NCI-H524 (cell line): ENCODE measurements around the gene RASSF8.

ENCODE experiments used
- DNase-seq, 2 experiments: peaks; one replicate each; lab custom pipeline; 2025; lab: John Stamatoyannopoulos, UW

The RASSF8 gene, protein sequence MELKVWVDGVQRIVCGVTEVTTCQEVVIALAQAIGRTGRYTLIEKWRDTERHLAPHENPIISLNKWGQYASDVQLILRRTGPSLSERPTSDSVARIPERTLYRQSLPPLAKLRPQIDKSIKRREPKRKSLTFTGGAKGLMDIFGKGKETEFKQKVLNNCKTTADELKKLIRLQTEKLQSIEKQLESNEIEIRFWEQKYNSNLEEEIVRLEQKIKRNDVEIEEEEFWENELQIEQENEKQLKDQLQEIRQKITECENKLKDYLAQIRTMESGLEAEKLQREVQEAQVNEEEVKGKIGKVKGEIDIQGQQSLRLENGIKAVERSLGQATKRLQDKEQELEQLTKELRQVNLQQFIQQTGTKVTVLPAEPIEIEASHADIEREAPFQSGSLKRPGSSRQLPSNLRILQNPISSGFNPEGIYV

DNA sequence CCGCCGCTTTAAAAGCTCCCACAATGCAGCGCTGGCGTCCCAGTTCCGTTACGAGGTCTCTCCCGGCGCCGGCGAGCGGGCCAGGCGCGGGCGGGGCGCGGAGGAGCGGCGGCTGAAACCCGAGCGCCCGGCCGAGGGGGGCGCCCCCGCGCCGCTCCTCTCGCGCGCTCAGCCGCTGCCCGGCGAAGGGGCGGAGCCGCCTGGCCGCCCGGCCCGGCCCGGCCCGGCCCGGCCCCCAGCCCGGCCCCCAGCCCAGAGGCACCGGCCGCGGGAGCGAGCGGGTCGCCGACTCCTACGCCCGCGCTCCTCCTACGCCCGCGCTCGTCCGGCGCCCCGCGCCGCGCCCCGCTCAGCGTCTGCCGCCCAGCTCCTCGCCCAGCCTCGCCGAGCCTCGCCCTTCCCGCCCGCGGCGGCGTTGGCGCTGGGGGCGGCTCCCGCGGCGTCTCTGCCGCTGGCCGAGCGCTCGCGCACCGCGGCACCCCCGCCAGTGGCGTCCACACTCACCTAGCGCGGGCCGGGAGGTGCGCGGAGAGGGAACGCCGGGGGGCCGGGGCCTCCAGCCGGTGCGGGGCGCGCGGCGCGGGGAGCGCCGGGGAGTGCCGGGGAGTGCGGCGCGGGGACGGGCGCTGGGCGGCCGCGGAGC, at the start of gene RASSF8:
TSS of gene RASSF8 (plus strand) at position 255 of the 643 bp plus-strand sequence. CDS start 96,662 bp downstream, outside the sequence.
- DNase-seq, result peak; percentile 15 to 51

DNA sequence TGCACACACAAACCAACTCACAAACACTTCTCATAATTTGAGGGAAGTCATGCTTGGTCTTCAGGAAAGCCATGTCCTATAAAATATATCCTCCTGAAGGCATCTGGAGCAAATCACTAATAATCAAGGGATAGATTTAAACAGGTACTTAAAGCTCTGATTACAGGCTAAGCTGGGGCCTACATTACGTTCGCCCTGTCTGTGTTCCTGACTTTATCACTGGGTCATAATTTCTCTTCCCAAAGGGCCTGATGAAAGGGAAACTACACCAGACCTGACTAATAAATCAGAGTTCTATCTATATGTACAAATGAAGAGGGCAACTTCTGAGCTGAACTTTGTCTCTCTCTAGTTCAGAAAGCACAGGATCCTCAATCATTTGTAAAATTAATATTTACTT, 43.9 kb upstream of the RASSF8 start:
- DNase-seq, result peak in 1 of 2 experiments; percentile 38

DNA sequence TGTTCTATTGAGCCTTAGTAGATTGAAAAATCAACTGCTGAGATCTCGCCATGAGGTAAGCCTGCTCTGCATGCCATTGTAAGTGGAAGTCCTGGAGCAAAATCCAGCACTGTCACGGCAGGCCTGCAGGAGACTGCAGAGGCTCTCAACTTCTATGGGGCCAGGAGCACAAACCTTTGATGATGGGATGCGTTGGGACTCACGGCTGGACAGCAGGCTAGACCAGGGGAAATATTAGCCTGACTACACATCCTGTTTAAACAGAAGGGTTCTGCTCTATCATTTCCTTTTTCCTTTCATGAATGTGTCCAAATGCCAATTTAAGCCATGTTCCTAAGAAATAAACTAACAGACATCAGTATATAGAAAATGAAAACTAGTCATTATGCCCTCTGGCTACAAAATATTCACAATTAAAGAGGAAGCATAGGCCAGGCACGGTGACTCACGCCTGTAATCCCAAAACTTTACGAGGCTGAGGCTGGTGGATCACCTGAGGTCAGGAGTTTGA, 33.9 kb upstream of the RASSF8 start:
- no peak for DNase-seq

DNA sequence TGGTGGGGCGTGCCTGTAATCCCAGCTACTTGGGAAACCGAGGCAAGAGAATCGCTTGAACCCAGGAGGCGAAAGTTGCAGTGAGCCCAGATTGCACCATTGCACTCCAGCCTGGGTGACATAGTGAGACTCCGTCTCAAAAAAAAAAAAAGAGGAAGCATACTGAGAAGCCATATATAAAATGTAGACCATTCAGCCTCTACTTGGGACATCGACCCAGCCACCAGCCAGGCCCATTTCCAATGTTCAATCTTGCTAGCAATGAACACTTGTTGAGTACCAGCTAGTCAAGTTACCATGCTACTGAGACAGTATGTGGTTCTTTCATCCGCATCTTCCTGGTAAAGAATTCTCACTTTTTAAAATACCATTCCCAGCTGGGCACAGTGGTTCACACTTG, 33.4 kb upstream of the RASSF8 start:
- no peak for DNase-seq

DNA sequence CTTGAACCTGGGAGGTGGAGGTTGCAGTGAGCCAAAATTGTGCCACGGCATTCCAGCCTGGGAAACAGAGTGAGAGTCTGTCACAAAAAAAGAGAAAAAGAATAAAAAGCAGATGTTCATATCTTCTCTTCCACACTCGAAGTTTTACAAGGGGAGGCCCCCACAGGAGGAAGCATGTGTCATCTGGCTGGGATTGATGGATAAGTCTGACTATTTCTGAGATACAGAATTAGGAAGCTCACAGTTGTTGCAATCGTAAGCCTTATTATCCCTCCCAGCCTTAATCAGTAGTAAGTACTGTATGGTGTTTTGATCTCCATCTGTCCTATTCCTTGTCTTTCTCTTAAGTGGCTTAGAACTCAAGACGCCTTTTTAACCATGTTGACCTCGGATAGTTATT, 31.9 kb upstream of the RASSF8 start:
- DNase-seq, result peak; percentile 90 to 98

DNA sequence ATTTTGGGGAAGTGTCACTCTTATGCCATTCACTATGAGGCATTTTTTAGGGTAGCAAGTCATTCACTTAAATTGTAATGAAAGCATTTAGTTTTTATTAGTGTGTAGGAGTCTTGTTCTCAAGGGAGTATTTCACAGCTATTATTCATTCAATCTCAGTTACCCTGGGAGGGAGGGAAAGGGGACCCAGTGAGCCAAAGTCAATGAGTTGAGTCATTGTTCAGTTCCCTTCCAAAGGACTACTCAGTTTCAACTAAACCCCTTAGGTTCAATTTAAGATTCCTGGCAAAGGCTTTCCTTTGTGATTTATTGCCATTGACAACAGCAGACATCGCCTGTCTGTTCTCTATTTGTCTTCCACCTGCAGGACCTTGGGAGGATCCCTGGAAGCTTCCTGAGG, 29.3 kb upstream of the RASSF8 start:
- no peak for DNase-seq

DNA sequence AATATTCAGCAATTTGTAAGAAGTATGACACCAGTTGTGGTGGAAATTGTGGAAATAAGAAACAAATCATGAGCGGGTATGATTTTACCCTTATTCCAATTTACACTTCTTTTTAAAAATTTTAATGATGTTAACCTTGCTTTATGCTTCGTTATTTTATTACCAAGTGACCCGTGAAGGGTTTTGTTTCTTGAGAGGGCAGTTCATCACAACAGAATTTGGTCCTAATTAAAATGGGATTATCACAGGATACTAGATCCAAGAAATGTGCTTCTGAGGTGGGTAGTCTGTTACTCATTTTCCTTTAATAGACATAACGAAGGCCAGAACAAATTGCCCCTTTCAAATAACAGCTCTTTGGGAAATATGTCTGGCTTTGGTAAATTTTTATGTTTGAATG, 25.5 kb upstream of the RASSF8 start:
- peak; percentile 18 to 44 for DNase-seq

DNA sequence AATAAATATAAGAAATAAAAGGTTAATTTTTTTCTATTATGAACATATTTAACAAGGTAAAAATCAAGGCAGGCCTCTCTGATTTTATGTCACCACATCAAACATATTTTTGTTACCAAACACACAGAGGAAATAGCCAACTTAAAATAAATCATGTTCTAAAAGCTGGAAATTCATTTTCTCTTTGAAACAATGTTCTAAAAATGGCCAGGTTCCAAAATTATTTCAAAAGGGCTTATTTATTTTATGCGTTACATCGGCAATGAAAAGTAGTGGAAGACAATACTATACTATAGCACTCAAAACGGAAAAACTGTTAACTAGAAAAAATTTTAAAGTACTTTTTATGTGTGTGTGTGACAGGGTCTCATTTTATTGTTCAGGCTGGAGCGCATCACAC, 24.0 kb upstream of the RASSF8 start:
- no peak for DNase-seq

DNA sequence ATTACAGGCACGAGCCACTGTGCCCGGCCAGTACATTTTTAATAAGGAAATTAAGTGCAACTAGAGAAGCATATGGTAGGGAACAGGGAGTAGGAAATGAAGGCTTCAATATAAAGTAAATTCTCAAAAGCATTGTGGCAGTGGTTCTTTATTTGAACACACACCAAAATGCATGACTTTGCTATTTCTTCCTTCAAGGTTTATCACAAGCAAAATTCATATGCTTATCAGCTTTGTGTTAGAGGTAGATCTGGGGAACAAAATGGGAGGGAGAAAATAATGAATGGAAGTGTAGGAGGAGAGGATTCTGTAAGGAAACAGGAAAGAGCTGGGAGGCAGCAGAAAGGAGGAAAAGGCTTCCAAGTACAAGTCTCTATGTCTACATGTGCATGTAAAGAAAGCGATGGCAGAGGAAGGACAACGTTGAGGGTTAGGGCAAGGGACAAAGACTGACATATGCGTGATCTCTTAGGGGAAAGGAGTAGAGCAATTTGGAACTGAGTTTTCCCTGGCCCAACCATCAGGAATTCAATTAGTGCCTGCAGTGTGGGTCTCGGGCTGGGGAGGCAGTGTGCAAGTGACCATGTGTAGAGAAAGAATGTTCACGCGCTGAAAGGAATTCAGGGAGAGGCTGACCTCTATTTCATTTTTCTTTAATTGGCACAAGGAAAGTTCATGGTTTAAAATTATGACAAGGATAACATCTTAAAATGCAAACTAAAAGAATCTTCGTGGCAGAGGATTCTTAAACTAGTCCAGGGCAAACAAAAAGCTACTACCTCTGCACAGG, 22.9 kb upstream of the RASSF8 start:
- DNase-seq, result no peak

DNA sequence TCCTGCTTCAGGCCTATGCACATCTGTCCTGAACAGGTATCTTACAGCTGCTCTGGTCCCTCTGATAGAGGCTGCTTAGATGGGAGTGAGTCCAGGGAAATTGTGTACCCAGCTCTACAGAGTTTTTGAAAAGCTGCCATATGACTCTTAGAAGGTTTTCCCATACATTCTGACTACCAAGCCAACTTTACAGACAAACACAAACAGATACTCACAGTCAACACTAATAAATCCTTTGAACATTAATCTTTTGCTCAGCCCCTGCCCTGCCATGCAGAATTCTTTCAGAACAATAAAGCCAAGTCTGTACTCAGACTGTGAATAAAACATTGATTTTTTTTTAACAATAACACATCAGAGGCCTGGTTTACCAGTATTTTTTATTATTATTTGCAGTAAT, 21.4 kb upstream of the RASSF8 start:
- DNase-seq, result no peak

DNA sequence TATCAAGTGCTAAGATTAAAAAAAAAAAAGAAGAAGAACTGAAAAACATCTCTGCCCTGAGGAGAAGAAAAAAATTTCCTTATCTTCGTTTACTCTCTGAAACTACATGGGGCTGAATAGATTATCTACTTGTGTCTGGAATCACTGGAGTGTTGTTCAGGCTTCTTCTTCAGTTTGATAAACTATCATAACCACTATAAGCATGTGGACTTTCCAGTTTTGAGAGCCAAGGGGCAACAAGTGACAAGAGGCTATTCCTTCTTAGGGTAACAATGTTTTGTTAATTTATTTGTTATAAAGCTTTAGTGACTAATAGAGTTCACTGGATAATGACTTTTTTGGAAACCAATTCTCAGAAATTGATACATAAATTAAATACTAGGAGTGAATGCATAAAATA, 19.9 kb upstream of the RASSF8 start:
- no peak for DNase-seq

DNA sequence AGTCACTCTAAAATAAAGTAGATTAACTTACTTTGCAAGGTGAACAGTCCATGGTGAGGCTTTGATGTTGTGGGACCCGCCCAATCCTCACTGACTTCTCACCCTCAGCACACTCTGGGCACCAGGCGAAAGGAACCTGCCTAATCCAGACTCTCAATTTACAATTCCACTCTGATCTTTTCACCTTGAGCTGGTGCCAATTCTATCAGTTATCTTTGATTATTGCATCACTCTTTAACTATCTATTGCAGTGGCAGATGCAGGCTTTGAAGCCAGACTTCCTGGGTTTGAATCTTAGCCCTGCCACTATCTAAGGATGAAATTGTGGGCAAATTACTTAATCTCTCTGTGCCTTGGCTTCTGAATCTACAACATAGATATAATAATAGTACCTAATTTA, 18.9 kb upstream of the RASSF8 start:
- DNase-seq, result no peak

DNA sequence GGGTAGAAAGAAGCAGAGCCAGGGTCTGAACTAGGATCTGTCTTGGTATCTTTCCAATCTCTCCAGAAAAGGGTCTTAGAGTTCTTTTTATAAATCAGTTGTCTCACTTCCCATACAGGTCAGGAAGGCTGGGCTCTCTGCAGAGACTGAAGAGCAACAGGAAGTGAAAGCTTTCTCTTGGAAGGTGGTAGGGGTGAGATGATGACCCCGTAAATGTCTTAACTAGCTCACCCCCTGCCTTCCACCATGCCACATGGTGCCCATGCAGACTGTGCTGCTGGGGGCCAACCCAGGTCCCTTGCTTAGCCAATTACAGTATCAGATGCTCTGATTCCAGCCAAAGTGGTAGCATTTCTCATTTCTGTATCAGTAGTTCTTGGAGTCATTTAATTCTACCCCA, 17.6 kb upstream of the RASSF8 start:
- DNase-seq, result no peak

DNA sequence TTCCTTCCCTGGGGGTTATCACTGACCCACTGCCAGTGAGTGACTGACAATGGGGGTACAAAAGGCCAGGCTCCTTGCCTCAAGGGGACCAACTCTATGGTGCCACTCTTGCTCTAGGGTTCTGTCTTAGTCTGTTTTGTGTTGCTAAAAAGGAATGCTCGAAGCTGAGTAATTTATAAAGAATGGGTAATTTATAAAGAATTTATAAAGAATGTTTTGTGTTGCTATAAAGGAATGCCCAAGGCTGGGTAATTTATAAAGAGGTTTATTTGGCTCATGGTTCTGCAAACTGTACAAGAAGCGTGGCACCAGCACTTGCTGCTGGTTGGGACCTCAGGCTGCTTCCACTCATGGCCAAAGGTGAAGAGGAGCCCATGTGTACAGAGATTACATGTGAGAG, 15.8 kb upstream of the RASSF8 start:
- no peak for DNase-seq

DNA sequence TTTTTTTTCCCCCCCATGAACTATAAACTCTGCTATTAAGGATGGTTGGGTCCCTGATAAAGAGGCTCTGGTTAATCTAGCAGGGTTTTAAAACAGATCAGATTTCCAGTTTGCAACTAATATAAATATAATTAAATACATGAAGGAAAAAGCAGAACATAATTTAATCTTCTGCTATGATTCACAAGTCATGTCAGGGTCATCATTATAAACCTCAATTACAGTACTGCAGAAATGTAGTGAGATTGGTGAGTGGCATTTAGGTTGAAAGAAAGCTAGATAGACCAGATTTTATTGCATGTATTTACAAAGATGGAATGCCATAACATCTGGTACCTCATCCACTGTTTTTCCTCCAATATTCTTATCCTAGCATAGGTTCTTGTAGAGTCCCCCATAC, 14.5 kb upstream of the RASSF8 start:
- peak in 1 of 2 experiments; percentile 25 for DNase-seq

DNA sequence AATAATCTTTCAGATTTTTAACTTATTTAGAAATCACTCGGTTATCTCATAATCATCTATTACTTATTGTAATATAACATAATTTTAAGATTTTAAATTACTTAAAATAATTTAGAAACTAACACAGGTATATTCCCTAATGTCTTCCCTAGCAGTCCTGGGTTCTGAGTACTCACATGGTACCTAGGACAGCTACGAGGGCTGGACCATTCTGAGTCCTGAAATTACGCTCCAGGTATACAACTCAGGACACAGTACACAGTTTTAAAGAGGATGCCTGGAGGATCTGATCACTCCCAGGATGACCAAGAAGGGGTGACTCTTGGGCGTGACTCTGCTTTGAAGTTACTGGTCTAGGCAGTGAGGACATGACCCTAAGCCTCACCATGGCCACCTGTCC, 9.1 kb upstream of the RASSF8 start:
- no peak for DNase-seq

DNA sequence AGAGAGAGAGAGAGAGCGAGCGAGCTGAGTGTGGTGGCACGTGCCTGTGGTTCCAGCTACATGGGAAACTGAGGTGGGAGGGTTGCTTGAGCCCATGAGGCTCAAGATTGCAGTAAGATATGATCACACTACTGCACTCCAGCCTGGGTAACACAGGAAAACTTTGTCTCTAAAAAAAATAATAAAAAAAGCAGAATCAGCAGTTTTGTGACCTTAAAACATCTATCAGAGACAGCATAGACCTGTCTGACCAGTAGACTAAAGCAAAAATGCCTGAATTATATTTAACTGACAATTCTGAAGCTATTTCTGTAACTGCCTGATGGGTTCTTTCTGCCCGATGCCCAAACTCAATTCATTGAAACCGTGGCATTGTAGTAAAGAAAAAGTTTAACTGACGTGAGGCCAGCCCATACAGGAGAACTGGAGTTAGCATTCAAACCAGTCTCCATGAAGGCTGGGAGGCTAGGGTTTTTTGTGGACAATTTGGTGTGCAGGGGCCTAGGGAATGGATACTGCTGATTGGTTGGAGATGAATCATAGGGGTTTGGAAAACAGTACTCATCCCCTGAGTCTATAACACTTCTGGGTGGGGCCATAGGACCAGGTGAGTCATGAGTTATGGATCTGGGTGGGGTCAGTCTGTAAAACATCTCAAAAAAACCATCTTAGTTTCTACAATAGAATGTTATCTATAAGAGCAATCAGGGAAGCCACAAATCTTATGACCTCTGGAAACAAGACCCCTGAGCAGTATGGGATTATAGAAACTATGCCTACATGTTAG, 8.0 kb upstream of the RASSF8 start:
- no peak for DNase-seq

DNA sequence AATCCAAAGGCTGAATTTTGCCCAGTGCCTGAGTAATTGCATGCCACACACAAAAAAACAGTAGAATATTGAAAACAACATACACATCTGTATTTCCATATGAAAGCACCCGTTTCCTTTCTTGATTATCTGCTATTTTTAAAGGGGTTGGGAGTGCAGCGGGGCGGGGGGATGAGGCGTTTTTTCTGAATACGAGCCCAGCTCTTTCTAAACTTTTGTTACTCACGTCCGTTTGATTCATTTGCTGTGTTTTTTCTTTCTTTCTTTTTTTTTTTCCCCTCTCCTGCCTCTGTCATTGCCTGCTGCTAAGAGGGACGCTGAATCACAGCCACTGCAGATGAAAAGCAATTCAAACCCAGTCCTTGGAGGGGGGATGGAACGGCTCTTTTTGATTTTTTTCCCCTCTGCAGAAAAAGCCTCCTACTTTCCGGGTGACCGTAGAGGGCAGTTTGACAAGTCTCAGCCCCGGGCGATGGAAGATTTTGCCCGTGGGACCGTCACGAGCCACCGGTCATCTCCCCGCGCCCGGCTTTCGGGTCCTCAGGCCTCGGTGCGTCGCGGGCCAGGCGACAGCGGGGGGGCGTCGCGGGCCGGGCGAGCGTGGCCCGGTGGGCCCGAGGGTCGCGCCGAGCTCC, 572 bp upstream of the RASSF8 start:
- DNase-seq, result no peak

DNA sequence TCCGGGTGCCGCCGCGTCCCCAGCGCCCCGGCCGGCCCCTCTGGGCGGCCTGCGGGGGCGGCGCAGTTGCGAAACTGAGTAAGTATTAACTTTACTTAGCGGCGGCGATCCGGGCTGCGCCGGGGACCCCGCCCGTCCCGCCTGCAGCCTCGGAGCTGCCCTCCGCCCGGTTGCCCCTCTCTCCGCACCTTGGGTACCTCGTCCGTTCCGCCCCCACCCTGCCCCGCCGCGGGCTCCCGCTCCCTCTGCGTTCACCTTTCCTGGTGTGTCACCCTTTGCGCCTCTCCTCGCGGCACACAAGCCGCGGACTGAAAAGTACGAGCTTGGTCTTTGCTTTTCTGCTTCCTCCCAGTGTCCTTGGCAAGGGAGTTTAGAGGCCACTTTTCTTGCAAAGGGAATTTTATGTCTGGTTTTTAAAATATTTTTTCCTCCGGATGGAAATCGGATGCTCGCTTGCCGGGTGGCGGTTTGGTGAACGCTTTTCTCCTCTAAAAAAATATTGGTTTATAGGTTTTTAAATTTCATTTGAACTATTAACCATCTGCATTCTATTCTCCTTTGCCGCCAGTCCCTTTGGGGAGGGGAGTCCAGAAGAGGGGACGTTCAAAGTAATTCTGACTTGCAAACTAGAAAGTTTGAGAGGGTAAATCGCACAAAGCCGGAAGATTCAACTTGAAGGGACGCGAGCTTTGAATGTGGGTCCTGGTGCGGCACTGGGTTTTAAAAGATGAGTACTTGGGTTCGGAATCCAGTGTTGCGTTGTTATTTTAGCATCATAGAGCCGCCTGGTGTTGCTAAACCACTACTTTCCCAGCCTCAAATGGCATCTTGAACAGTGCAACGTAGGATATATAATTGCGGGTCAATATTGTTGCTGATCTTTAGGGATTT, 834 bp downstream of the RASSF8 start:
- DNase-seq, result peak; percentile 11 to 46

DNA sequence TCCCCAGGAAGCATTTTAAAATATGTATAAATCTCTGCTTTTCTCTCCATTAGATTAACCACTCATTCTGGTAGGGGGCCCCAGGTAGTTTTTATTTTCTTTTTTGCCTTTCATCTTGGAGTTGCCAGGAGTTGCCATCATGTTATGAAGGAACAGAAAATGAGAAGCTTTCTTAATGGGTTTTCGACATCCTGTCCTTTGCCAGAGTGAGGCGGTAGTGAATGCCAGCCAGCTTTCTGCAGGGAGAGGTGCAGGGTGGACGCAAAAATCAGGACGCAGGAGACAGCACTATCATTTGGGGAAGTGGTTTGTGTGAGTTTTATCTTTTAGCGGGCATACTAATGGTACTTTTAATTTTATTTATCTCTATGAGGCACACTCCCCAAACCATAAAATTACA, 1.7 kb downstream of the RASSF8 start:
- no peak for DNase-seq
